ENCODE measurements around the gene MIPOL1. TPM values are rescaled to one million over a fixed set of nuclear protein-coding genes. Genes with fewer than 3 reads are reported as not detected.

MIPOL1 gene
- total and polyA plus RNA-seq, 2 of the 13 experiments (the other 11 are each of a cell fraction or from before 2014, with no cell fraction given) = 8.6 to 34.2 TPM

- no peak for TF ChIP-seq EEA1 (CRISPR knock-in tag; IDR thresholded peaks at IDR 0.05; ENCODE audit: borderline replicate concordance)
- peak; percentile 92 for TF ChIP-seq RERE (CRISPR knock-in tag; IDR thresholded peaks at IDR 0.05; ENCODE audit: low read depth)
- peak; percentile 69; the same call in 1 of the 2 replicates for TF ChIP-seq NKX3-1 (CRISPR knock-in tag; IDR thresholded peaks at IDR 0.05)
- TF ChIP-seq, protein P1, sequence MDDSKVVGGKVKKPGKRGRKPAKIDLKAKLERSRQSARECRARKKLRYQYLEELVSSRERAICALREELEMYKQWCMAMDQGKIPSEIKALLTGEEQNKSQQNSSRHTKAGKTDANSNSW (CRISPR knock-in tag; IDR thresholded peaks at IDR 0.05; ENCODE audit: borderline replicate concordance) = no peak
- TF ChIP-seq, protein P2, sequence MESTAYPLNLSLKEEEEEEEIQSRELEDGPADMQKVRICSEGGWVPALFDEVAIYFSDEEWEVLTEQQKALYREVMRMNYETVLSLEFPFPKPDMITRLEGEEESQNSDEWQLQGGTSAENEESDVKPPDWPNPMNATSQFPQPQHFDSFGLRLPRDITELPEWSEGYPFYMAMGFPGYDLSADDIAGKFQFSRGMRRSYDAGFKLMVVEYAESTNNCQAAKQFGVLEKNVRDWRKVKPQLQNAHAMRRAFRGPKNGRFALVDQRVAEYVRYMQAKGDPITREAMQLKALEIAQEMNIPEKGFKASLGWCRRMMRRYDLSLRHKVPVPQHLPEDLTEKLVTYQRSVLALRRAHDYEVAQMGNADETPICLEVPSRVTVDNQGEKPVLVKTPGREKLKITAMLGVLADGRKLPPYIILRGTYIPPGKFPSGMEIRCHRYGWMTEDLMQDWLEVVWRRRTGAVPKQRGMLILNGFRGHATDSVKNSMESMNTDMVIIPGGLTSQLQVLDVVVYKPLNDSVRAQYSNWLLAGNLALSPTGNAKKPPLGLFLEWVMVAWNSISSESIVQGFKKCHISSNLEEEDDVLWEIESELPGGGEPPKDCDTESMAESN (CRISPR knock-in tag; conservative IDR thresholded peaks at IDR 0.05) = 0 out of 2 replicates have a peak, but pooled peaks have one; percentile 44
- peak; percentile 73; the same call in 1 of the 2 replicates for TF ChIP-seq BRCA1 (CRISPR knock-in tag; IDR thresholded peaks at IDR 0.05)
- TF ChIP-seq TEF (CRISPR knock-in tag; IDR thresholded peaks at IDR 0.05) = peak; percentile 16; the same call in 1 of the 2 replicates
- TF ChIP-seq ZBTB1 (CRISPR knock-in tag; IDR thresholded peaks at IDR 0.05; ENCODE audit: borderline replicate concordance) = no peak
- TF ChIP-seq TRIM22 (IDR thresholded peaks at IDR 0.05) = no peak
- TF ChIP-seq ATF4 (CRISPR knock-in tag; IDR thresholded peaks at IDR 0.05) = peak in 1 of 2 experiments; percentile 90; a peak in 2 of 4 replicates
- TF ChIP-seq ZNF230 (CRISPR knock-in tag; IDR thresholded peaks at IDR 0.05) = no peak
- TF ChIP-seq, protein P3, sequence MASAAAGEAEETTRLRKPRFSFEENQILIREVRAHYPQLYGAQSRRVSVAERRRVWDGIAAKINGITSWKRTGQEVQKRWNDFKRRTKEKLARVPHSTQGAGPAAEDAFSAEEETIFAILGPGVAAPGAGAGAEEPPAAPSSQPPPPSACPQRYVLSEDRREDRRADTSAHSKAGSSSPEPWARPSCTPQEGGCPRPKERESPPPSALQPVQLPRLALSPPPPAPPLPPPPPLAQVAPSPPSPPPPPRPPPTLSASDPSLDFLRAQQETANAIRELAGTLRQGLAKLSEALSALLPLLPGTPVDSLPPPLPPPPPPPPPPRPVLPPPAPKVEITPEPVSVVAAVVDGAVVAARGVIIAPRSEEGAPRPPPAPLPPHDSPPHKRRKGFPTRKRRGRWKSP (CRISPR knock-in tag; IDR thresholded peaks at IDR 0.05) = no peak
- TF ChIP-seq FOSL1 (CRISPR knock-in tag; IDR thresholded peaks at IDR 0.05; ENCODE audit: borderline replicate concordance) = peak; percentile 78; the same call in 1 of the 2 replicates
- no peak for TF ChIP-seq MAFG (CRISPR knock-in tag; IDR thresholded peaks at IDR 0.05)
- no peak for TF ChIP-seq ZNF775 (CRISPR knock-in tag; IDR thresholded peaks at IDR 0.05; ENCODE audit: borderline replicate concordance)
- 0 out of 2 replicates have a peak, but pooled peaks have one; percentile 26 for TF ChIP-seq ZFP1 (CRISPR knock-in tag; IDR thresholded peaks at IDR 0.05)
Observed at GRCh38 chr14:37329189-37330001, 131.7 kb downstream of the MIPOL1 start (continued).
